ENCODE data around the gene HCN1.

HCN1 gene

GRCh38 chr5:45677524-45677923, 18.7 kb downstream of the HCN1 start:
- TF ChIP-seq ZNF8 (CRISPR knock-in tag; IDR thresholded peaks at IDR 0.05) (no peak), ZFP3 (CRISPR knock-in tag; IDR thresholded peaks at IDR 0.05) (no peak), ARNTL (CRISPR knock-in tag; IDR thresholded peaks at IDR 0.05; ENCODE audit: borderline replicate concordance, low read depth) (no peak), SNAI2 (CRISPR knock-in tag; IDR thresholded peaks at IDR 0.05) (no peak), ZC3H10 (CRISPR knock-in tag; IDR thresholded peaks at IDR 0.05) (no peak), BACH2 (CRISPR knock-in tag; IDR thresholded peaks at IDR 0.05; ENCODE audit: borderline replicate concordance) (no peak), ZFP30 (CRISPR knock-in tag; IDR thresholded peaks at IDR 0.05) (no peak), OSR1 (CRISPR knock-in tag; IDR thresholded peaks at IDR 0.05) (no peak), CSDC2 (CRISPR knock-in tag; IDR thresholded peaks at IDR 0.05) (no peak), ZNF70 (CRISPR knock-in tag; IDR thresholded peaks at IDR 0.05) (no peak), ZNF565 (CRISPR knock-in tag; conservative IDR thresholded peaks at IDR 0.05; ENCODE audit: low read depth) (no peak), POU6F1 (CRISPR knock-in tag; IDR thresholded peaks at IDR 0.05; ENCODE audit: borderline replicate concordance, low read depth) (no peak), GLIS3 (CRISPR knock-in tag; IDR thresholded peaks at IDR 0.05) (no peak), TOX (CRISPR knock-in tag; IDR thresholded peaks at IDR 0.05; ENCODE audit: borderline replicate concordance) (no peak)
- no peak for ATAC-seq

DNA sequence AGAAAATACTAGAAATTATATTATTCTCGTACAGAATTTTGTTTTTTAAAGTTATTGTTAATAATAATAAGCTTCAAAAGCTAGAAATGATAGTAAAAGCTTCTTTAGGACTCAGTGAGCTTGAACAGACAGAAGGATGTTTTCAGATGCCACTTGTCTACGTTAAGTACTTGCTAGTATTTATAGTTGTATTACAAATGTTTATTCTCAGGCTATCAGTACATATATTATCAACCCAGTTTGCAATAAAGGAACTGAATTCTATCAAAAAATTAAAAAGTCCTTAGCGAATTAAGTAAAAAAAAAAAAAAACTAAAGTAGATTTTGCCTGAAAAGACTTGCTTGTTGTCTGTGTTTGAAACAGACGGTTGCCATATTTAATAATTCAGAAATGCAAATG, 23.9 kb downstream of the HCN1 start:
- no peak for ATAC-seq
- no peak for TF ChIP-seq ARNTL (CRISPR knock-in tag; IDR thresholded peaks at IDR 0.05; ENCODE audit: borderline replicate concordance, low read depth)
- TF ChIP-seq, protein P1, sequence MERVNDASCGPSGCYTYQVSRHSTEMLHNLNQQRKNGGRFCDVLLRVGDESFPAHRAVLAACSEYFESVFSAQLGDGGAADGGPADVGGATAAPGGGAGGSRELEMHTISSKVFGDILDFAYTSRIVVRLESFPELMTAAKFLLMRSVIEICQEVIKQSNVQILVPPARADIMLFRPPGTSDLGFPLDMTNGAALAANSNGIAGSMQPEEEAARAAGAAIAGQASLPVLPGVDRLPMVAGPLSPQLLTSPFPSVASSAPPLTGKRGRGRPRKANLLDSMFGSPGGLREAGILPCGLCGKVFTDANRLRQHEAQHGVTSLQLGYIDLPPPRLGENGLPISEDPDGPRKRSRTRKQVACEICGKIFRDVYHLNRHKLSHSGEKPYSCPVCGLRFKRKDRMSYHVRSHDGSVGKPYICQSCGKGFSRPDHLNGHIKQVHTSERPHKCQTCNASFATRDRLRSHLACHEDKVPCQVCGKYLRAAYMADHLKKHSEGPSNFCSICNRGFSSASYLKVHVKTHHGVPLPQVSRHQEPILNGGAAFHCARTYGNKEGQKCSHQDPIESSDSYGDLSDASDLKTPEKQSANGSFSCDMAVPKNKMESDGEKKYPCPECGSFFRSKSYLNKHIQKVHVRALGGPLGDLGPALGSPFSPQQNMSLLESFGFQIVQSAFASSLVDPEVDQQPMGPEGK (CRISPR knock-in tag; IDR thresholded peaks at IDR 0.05; ENCODE audit: borderline replicate concordance), result no peak
- TF ChIP-seq ZC3H10 (CRISPR knock-in tag; IDR thresholded peaks at IDR 0.05), result no peak
- no peak for TF ChIP-seq ISL1 (CRISPR knock-in tag; IDR thresholded peaks at IDR 0.05)
- TF ChIP-seq POU6F1 (CRISPR knock-in tag; IDR thresholded peaks at IDR 0.05; ENCODE audit: borderline replicate concordance, low read depth), result no peak
- no peak for TF ChIP-seq BACH2 (CRISPR knock-in tag; IDR thresholded peaks at IDR 0.05; ENCODE audit: borderline replicate concordance)
- TF ChIP-seq GLIS3 (CRISPR knock-in tag; IDR thresholded peaks at IDR 0.05), result no peak
- no peak for TF ChIP-seq RARB (CRISPR knock-in tag; IDR thresholded peaks at IDR 0.05)
- no peak for TF ChIP-seq ZFP30 (CRISPR knock-in tag; IDR thresholded peaks at IDR 0.05)
- TF ChIP-seq ZNF8 (CRISPR knock-in tag; IDR thresholded peaks at IDR 0.05), result no peak

DNA sequence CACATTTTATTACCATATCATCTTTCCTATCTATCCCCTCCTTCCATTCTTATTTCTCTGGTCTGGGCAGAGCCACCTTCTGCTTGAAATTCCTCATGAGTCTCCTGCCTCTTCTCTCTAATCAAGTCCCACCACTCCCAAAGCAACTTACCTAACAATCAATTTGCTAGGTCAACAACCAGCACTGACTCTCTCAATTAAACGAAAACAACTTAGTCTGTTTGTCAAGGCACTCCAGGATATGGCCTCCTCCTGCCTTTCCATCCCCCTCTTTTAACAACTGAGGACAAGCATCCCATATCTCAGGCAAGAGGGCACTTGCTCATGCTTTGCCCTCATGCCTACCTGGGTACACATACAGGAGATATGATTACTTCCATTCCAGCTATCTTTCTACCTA, 47.4 kb downstream of the HCN1 start:
- TF ChIP-seq PPARA (CRISPR knock-in tag; IDR thresholded peaks at IDR 0.05; ENCODE audit: borderline replicate concordance) (no peak), ZNF70 (CRISPR knock-in tag; IDR thresholded peaks at IDR 0.05) (no peak), OSR1 (CRISPR knock-in tag; IDR thresholded peaks at IDR 0.05) (no peak), ZFP3 (CRISPR knock-in tag; IDR thresholded peaks at IDR 0.05) (no peak), ZNF565 (CRISPR knock-in tag; conservative IDR thresholded peaks at IDR 0.05; ENCODE audit: low read depth) (no peak), ISL1 (CRISPR knock-in tag; IDR thresholded peaks at IDR 0.05) (no peak), TCF4 (CRISPR knock-in tag; IDR thresholded peaks at IDR 0.05; ENCODE audit: borderline replicate concordance) (no peak), CSRNP3 (CRISPR knock-in tag; IDR thresholded peaks at IDR 0.05) (no peak), ARNTL (CRISPR knock-in tag; IDR thresholded peaks at IDR 0.05; ENCODE audit: borderline replicate concordance, low read depth) (no peak), ZFP30 (CRISPR knock-in tag; IDR thresholded peaks at IDR 0.05) (no peak), ESRRG (CRISPR knock-in tag; IDR thresholded peaks at IDR 0.05) (no peak), SNAI2 (CRISPR knock-in tag; IDR thresholded peaks at IDR 0.05) (no peak), TOX (CRISPR knock-in tag; IDR thresholded peaks at IDR 0.05; ENCODE audit: borderline replicate concordance) (no peak), ZC3H10 (CRISPR knock-in tag; IDR thresholded peaks at IDR 0.05) (no peak), RARB (CRISPR knock-in tag; IDR thresholded peaks at IDR 0.05) (no peak), TSHZ2 (CRISPR knock-in tag; IDR thresholded peaks at IDR 0.05) (no peak)
- ATAC-seq, result no peak
